ENCODE results near the gene WIPF1. TPM values are rescaled to one million over a fixed set of nuclear protein-coding genes. Genes with fewer than 3 reads are reported as not detected.

WIPF1 gene
- total RNA-seq (2022; extraction: Qiagen RNA extraction), result 17.3 to 25.2 TPM (median 23.4 TPM) in 5 replicates

GRCh38 chr2:174597345-174598047, at the start of gene WIPF1:
Gene WIPF1, minus strand, starts transcription at chr2:174597804. Its CDS starts 12,231 bp downstream, at chr2:174585573.

Other genes starting within 250 kb of the WIPF1 start
- gene SCRN3, start 202.1 kb downstream of the WIPF1 start, total RNA-seq (2022; extraction: Qiagen RNA extraction), result 13.2 to 18.5 TPM (median 14.6 TPM) in 5 replicates
- gene GPR155, start 110.8 kb downstream of the WIPF1 start, total RNA-seq (2022; extraction: Qiagen RNA extraction), result 0.10 to 0.36 TPM (median 0.32 TPM) in 5 replicates
- gene CHRNA1, start 166.7 kb upstream of the WIPF1 start, total RNA-seq (2022; extraction: Qiagen RNA extraction), result not detected in 5 replicates